Measurements from ENCODE around the gene UBE3C. TPM values are rescaled to one million over a fixed set of nuclear protein-coding genes. Genes with fewer than 3 reads are reported as not detected.

The UBE3C gene
- total and polyA plus RNA-seq, 9 of the 15 experiments (the other 6 are each of a cell fraction or from before 2014, with no cell fraction given), result 9.6 to 91.7 (median 75.4) TPM

GRCh38 chr7:157138424-157139110 lies at the start of gene UBE3C (continued):
- TF ChIP-seq FIP1L1 (IDR thresholded peaks at IDR 0.05; ENCODE audit: low read depth, low read length, poor library complexity, severe bottlenecking), result no peak
- peak; percentile 94 for TF ChIP-seq ZBTB17 (CRISPR knock-in tag; IDR thresholded peaks at IDR 0.05)
- no peak for TF ChIP-seq ZNF124 (CRISPR knock-in tag; IDR thresholded peaks at IDR 0.05)
- TF ChIP-seq, protein P1, sequence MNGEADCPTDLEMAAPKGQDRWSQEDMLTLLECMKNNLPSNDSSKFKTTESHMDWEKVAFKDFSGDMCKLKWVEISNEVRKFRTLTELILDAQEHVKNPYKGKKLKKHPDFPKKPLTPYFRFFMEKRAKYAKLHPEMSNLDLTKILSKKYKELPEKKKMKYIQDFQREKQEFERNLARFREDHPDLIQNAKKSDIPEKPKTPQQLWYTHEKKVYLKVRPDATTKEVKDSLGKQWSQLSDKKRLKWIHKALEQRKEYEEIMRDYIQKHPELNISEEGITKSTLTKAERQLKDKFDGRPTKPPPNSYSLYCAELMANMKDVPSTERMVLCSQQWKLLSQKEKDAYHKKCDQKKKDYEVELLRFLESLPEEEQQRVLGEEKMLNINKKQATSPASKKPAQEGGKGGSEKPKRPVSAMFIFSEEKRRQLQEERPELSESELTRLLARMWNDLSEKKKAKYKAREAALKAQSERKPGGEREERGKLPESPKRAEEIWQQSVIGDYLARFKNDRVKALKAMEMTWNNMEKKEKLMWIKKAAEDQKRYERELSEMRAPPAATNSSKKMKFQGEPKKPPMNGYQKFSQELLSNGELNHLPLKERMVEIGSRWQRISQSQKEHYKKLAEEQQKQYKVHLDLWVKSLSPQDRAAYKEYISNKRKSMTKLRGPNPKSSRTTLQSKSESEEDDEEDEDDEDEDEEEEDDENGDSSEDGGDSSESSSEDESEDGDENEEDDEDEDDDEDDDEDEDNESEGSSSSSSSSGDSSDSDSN (IDR thresholded peaks at IDR 0.05; ENCODE audit: borderline replicate concordance in 1 of 2, low read depth in 2 of 2, low read length in 2 of 2), result peak in 1 of 2 experiments; percentile 75; a peak in 2 of 4 replicates
- TF ChIP-seq SRSF3 (IDR thresholded peaks at IDR 0.05; ENCODE audit: insufficient read depth, low read length), result no peak
- peak; percentile 100 for TF ChIP-seq ZNF197 (CRISPR knock-in tag; IDR thresholded peaks at IDR 0.05; ENCODE audit: low read depth)
- TF ChIP-seq ZKSCAN8 (CRISPR knock-in tag; IDR thresholded peaks at IDR 0.05), result peak; percentile 98
- peak in 1 of 2 experiments; percentile 99; a peak in 2 of 4 replicates for TF ChIP-seq ZNF639 (CRISPR knock-in tag; conservative IDR thresholded peaks at IDR 0.05 in 1 of 2, IDR thresholded peaks at IDR 0.05 in 1 of 2)
- peak; percentile 62; the same call in 1 of the 2 replicates for TF ChIP-seq MBD2 (IDR thresholded peaks at IDR 0.05; ENCODE audit: borderline replicate concordance, low read depth)
- peak; percentile 92 for TF ChIP-seq MAX (CRISPR knock-in tag; IDR thresholded peaks at IDR 0.05)
- peak; percentile 97 for TF ChIP-seq DMBX1 (CRISPR knock-in tag; IDR thresholded peaks at IDR 0.05; ENCODE audit: borderline replicate concordance)
- peak; percentile 18 for TF ChIP-seq U2AF1 (optimal IDR thresholded peaks at IDR 0.05; ENCODE audit: low read depth, low read length)
- TF ChIP-seq ZBTB12 (CRISPR knock-in tag; IDR thresholded peaks at IDR 0.05), result peak; percentile 62; the same call in 1 of the 2 replicates
- peak; percentile 97 to 99 for TF ChIP-seq FOXK2 (conservative IDR thresholded peaks at IDR 0.05 in 1 of 2, IDR thresholded peaks at IDR 0.05 in 1 of 2; ENCODE audit: low read depth in 2 of 2)
- TF ChIP-seq NONO (IDR thresholded peaks at IDR 0.05; ENCODE audit: low read depth in 2 of 2, low read length in 1 of 2), result peak; percentile 39 to 80; a peak in 2 of 4 replicates
- TF ChIP-seq NR4A1 (CRISPR knock-in tag; IDR thresholded peaks at IDR 0.05), result peak; percentile 96; the same call in 1 of the 2 replicates
- TF ChIP-seq NR4A1 (tag; IDR thresholded peaks at IDR 0.05), result peak; percentile 98
- peak; percentile 57 for TF ChIP-seq PCBP1 (IDR thresholded peaks at IDR 0.05; ENCODE audit: low read depth, low read length, poor library complexity, severe bottlenecking)
- peak; percentile 74; the same call in 1 of the 2 replicates for TF ChIP-seq ZNF239 (CRISPR knock-in tag; IDR thresholded peaks at IDR 0.05)
- peak; percentile 40 for TF ChIP-seq SP1 (CRISPR knock-in tag; IDR thresholded peaks at IDR 0.05)
- TF ChIP-seq HNRNPL (IDR thresholded peaks at IDR 0.05; ENCODE audit: low read depth, low read length), result peak; percentile 47; the same call in 1 of the 2 replicates

All from K562 (cell line).